Fibroblast of lung (primary cell): ENCODE measurements around the gene TGFBR2. TPM values are rescaled to one million over a fixed set of nuclear protein-coding genes. Genes with fewer than 3 reads are reported as not detected.
A peak's percentile ranks its signal among the peaks of the same experiment; 100 is the strongest.

Source experiments
- DNase-seq, 2 donors: peaks; one replicate each; pipeline versions ENCODE4 v3.0.0 to v3.0.0-alpha.2; 2010; ENCODE audit warnings: low read depth in 2 of 2
- H2AFZ ChIP-seq: 2 replicates; pipeline ENCODE4 v1.5.1; 2012; ENCODE audit warnings: low read length, control low read depth, inconsistent platforms
- H3K27ac ChIP-seq: 2 replicates; pipeline ENCODE4 v1.5.1; 2011; ENCODE audit warnings: low read length, control low read depth; ENCODE audit not compliant: insufficient read depth
- H3K27me3 ChIP-seq: 2 replicates; pipeline ENCODE4 v1.5.1; 2011; ENCODE audit warnings: mild to moderate bottlenecking, low read length; ENCODE audit not compliant: control insufficient read depth, insufficient read depth
- H3K36me3 ChIP-seq: 2 replicates; pipeline ENCODE4 v1.5.1; 2011; ENCODE audit warnings: low read length; ENCODE audit not compliant: control insufficient read depth, insufficient read depth
- H3K4me1 ChIP-seq: 2 replicates; pipeline ENCODE4 v1.5.1; 2011; ENCODE audit warnings: low read length; ENCODE audit not compliant: control insufficient read depth, insufficient read depth; ENCODE audit errors: extremely low read depth
- H3K4me2 ChIP-seq: 2 replicates; pipeline ENCODE4 v1.5.1; 2011; ENCODE audit warnings: low read length, control low read depth; ENCODE audit not compliant: insufficient read depth; ENCODE audit errors: extremely low read depth
- H3K4me3 ChIP-seq, 4 experiments: fragments of 200-600 bp in 1 of 4; sonication (generic) in 1 of 4; replicated peaks in 1 of 4; 2 replicates each; pipeline ENCODE4 v1.5.1; 2011 to 2016; ENCODE audit warnings: low read length in 4 of 4, low read depth in 3 of 4, mild to moderate bottlenecking in 3 of 4, control low read depth in 2 of 4, inconsistent platforms in 1 of 4, mixed read lengths in 1 of 4; ENCODE audit not compliant: insufficient read depth in 1 of 4; ENCODE audit errors: control extremely low read depth in 1 of 4
- H3K79me2 ChIP-seq: 2 replicates; pipeline ENCODE4 v1.5.1; 2012; ENCODE audit warnings: mild to moderate bottlenecking, low read length, inconsistent platforms; ENCODE audit not compliant: control insufficient read depth, insufficient read depth
- H3K9ac ChIP-seq: 2 replicates; pipeline ENCODE4 v1.5.1; 2011; ENCODE audit warnings: mild to moderate bottlenecking, low read length, control low read depth; ENCODE audit not compliant: insufficient read depth
- H3K9me3 ChIP-seq: 2 replicates; pipeline ENCODE4 v1.5.1; 2012; ENCODE audit warnings: low read depth, low read length; ENCODE audit not compliant: control insufficient read depth, insufficient read depth
- H4K20me1 ChIP-seq: 2 replicates; pipeline ENCODE4 v1.5.1; 2011; ENCODE audit warnings: low read length; ENCODE audit not compliant: control insufficient read depth, insufficient read depth; ENCODE audit errors: extremely low read depth
- EZH2 ChIP-seq: IDR thresholded peaks from 2 replicates; pipeline ENCODE4 v1.5.1; 2012; ENCODE audit warnings: low read length, control low read depth, mild to moderate bottlenecking; ENCODE audit errors: missing control alignments
- polyA plus RNA-seq, 2 donors: library from polyadenylated mRNA; depleted of rRNA in 1 of 2; stranded (reverse) in 1 of 2; unstranded in 1 of 2; fragments of >200 nt; gene quantifications; 2 replicates each; pipeline ENCODE4 v1.2.1, GENCODE V29; 2011 to 2012; ENCODE audit warnings: missing spikeins in 1 of 2
- total RNA-seq: library from RNA; depleted of rRNA; stranded (reverse); fragments of >200 nt; gene quantifications from 2 replicates; pipeline ENCODE4 v1.2.1, GENCODE V29; 2014
- TF ChIP-seq, protein P1 (sequence below), 2 donors: IDR thresholded peaks in 1 of 2; conservative IDR thresholded peaks in 1 of 2; 1 replicate in 1 of 2; 2 replicates in 1 of 2; pipeline ENCODE4 v1.5.1; 2011 to 2012; ENCODE audit warnings: low read length in 2 of 2, control low read depth in 1 of 2, inconsistent platforms in 1 of 2, low read depth in 1 of 2, mild to moderate bottlenecking in 1 of 2

The TGFBR2 gene
- total and polyA plus RNA-seq, 2 donors (not counting 1 experiment from before 2014, with no cell fraction given): 93.0 to 126 TPM

DNA sequence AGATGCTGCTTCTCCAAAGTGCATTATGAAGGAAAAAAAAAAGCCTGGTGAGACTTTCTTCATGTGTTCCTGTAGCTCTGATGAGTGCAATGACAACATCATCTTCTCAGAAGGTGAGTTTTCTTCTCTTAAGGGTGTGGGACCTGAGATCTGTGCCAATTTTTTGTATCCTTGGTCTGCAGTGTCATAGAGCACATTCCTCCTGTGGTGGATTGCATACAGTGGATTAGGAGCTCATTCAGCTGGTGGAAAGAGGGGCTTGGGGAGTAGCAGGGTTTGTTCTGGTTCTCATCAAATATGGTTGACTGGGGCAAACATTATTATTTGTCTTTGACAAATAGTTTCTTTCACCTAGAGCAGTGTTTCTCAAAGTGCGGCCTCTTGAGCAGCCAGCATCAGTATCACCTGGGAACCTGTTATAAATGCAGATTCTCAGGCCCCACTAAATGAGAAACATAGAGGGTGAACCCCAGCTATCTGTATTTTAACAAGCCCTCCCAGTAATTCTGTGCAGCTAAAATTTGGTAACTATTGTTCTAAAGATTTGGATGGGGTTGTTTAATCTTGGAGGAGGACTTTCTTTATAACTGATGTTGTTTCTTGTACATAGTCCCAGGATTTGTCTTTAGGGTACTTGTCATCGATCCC lies 44.1 kb downstream of the TGFBR2 start:
- H3K4me2 ChIP-seq: no peak overlapping the region
- no peak overlapping the region for H3K27ac ChIP-seq
- no peak for DNase-seq
- H3K36me3 ChIP-seq: peaks cover 17% of the 10 kb centered on the region
- H3K4me3 ChIP-seq: no peak overlapping the region
- H3K9me3 ChIP-seq: no peaks in the 10 kb centered on the region
- H3K4me1 ChIP-seq: peaks cover 7% of the 10 kb centered on the region
- no peaks in the 10 kb centered on the region for H4K20me1 ChIP-seq
- H3K79me2 ChIP-seq: peaks cover 7% of the 10 kb centered on the region
- no peak overlapping the region for H2AFZ ChIP-seq
- no peak overlapping the region for H3K9ac ChIP-seq
- TF ChIP-seq, protein P1, sequence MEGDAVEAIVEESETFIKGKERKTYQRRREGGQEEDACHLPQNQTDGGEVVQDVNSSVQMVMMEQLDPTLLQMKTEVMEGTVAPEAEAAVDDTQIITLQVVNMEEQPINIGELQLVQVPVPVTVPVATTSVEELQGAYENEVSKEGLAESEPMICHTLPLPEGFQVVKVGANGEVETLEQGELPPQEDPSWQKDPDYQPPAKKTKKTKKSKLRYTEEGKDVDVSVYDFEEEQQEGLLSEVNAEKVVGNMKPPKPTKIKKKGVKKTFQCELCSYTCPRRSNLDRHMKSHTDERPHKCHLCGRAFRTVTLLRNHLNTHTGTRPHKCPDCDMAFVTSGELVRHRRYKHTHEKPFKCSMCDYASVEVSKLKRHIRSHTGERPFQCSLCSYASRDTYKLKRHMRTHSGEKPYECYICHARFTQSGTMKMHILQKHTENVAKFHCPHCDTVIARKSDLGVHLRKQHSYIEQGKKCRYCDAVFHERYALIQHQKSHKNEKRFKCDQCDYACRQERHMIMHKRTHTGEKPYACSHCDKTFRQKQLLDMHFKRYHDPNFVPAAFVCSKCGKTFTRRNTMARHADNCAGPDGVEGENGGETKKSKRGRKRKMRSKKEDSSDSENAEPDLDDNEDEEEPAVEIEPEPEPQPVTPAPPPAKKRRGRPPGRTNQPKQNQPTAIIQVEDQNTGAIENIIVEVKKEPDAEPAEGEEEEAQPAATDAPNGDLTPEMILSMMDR (conservative IDR thresholded peaks at IDR 0.05 in 1 of 2, IDR thresholded peaks at IDR 0.05 in 1 of 2; ENCODE audit: low read depth in 1 of 2, low read length in 2 of 2): no peak
- TF ChIP-seq EZH2: no peak
- no peaks in the 10 kb centered on the region for H3K27me3 ChIP-seq

DNA sequence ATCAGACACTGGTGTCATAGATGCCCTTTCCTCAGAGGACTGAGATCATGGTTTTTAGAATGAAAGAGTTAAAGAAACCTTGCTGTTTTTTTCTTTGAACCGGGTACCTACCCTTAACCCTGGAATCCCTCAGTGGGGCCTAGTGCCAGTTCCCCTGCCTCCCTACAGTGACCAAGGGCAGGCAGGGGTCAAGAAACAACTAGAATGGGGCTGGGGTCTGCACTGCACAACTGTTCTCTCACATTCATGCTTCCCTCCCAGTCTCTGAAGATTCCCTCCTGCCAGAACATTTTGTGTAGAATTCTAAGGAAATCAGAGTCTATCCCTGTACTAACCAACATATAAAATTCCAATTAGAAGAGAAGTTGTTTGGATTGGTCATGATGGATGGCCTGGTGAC lies 47.9 kb downstream of the TGFBR2 start:
- no peak for TF ChIP-seq EZH2
- TF ChIP-seq, protein P1 (conservative IDR thresholded peaks at IDR 0.05 in 1 of 2, IDR thresholded peaks at IDR 0.05 in 1 of 2; ENCODE audit: low read depth in 1 of 2, low read length in 2 of 2): no peak
- no peak overlapping the region for H3K27ac ChIP-seq

DNA sequence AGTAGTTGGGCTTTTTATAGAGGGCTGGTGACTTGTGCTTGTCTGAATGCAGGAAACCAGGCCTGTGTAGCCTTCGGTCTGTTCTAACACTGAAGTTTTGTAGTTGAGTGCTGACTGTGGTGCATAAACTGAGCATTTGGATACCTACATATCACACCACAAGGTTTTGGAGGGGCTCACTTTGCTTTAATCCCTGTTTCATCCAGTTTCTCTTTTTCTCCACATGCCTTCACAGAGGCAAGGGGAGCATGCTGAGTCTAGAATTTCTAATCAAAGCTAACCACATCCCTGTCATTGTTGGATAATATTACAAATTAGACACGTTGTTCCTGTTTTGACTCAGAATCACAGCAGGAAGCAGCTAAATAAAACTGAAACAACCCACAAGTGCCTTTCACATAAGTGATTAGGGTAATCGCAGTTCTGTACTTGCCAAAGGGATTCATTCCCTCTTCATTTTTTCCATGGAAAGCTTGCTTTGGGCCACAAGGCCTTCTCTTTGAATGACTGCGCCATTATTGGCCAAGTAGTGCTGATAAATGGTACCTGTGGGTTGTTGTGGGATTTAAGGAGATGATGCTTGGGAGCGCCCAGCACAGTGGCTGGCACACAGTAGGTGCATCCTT lies 48.9 kb downstream of the TGFBR2 start:
- Histone ChIP-seq H3K27ac (no peak overlapping the region), H3K4me1 (peaks cover 17% of the 10 kb centered on the region), H3K36me3 (peaks cover 15% of the 10 kb centered on the region), H3K9ac (no peak overlapping the region), H2AFZ (no peak overlapping the region), H3K4me2 (no peak overlapping the region), H3K79me2 (peaks cover 18% of the 10 kb centered on the region), H3K9me3 (no peaks in the 10 kb centered on the region), H4K20me1 (no peaks in the 10 kb centered on the region), H3K27me3 (no peaks in the 10 kb centered on the region), H3K4me3 (no peak overlapping the region)
- TF ChIP-seq, protein P1 (conservative IDR thresholded peaks at IDR 0.05 in 1 of 2, IDR thresholded peaks at IDR 0.05 in 1 of 2; ENCODE audit: low read depth in 1 of 2, low read length in 2 of 2): no peak
- TF ChIP-seq EZH2: no peak
- peak in 1 of 2 donors; percentile 88 for DNase-seq

More for the DNA sequence above, 47.9 kb downstream of the TGFBR2 start:
- no peak for DNase-seq
- no peaks in the 10 kb centered on the region for H3K27me3 ChIP-seq
- H4K20me1 ChIP-seq: no peaks in the 10 kb centered on the region
- peaks cover 15% of the 10 kb centered on the region for H3K4me1 ChIP-seq
- H3K4me3 ChIP-seq: no peak overlapping the region
- H3K4me2 ChIP-seq: no peak overlapping the region
- peaks cover 15% of the 10 kb centered on the region for H3K36me3 ChIP-seq
- peaks cover 18% of the 10 kb centered on the region for H3K79me2 ChIP-seq
- no peak overlapping the region for H2AFZ ChIP-seq
- no peaks in the 10 kb centered on the region for H3K9me3 ChIP-seq
- H3K9ac ChIP-seq: no peak overlapping the region
